GM21381 (cell line): ENCODE measurements around the gene CALML4.
A peak's percentile ranks its signal among the peaks of the same experiment; 100 is the strongest.
"Not testable (repeated sequence)": the region's sequence is repeated elsewhere in the genome, so short reads cannot be mapped to it uniquely, and the experiment has no call there.

Experiments
- ATAC-seq: cut with Tn5 transposase; IDR thresholded peaks from one replicate; pipeline ENCODE4 v1.9.1; 2021; ENCODE audit warnings: mild to moderate bottlenecking, moderate library complexity; ENCODE audit not compliant: unreplicated experiment

CALML4 gene

GRCh38 chr15:68204776-68205557, at the start of gene CALML4:
TSS of gene CALML4 (minus strand) at chr15:68205332. CDS start at chr15:68205247, 85 bp downstream.
- no peak for ATAC-seq

- ATAC-seq: no peak
These were observed 47.9 kb upstream of the CALML4 start for GRCh38 chr15:68252925-68253534.

- no peak for ATAC-seq
These were observed 44.1 kb upstream of the CALML4 start for GRCh38 chr15:68249058-68249713.

GRCh38 chr15:68244235-68244634, 39.1 kb upstream of the CALML4 start:
- no peak for ATAC-seq

GRCh38 chr15:68241088-68241935, 36.2 kb upstream of the CALML4 start:
- ATAC-seq: no peak

DNA sequence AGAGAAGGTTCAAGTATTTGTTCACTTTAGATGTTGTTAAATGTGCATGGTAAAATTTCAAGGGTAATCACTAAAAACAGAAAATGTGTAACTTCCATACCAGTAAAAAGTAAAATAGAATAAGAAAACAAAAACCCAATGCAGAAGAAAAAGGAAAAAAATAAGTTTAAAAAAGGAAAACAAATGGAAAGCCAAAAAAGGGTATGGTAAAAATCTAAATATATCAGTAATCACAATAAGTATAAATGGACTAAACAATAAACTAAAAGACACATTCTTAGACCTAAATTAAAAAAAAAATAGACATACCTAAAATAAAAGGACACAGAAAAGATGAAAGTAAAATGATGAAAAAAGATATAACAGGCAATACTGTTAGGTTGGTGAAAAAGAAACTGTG, 33.9 kb upstream of the CALML4 start:
- no peak for ATAC-seq

DNA sequence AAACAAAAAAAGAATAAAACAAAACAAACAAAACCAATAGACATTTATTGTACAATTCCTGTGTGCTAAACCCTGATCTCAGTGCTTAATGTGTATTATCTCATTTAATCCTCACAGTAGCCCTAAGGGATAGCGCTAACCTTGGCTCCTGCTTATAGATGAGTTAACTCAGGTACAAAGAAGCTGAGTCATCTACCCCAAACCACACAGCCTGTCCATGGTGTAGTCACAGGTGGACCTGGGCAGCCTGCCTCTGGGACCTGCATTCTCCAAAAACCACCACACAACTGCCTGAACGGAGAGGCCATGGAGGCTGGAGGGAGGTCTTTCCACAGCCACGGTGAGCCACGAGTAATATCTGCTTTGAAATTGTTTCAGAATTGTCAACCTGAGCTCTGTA, 29.9 kb upstream of the CALML4 start:
- no peak for ATAC-seq

DNA sequence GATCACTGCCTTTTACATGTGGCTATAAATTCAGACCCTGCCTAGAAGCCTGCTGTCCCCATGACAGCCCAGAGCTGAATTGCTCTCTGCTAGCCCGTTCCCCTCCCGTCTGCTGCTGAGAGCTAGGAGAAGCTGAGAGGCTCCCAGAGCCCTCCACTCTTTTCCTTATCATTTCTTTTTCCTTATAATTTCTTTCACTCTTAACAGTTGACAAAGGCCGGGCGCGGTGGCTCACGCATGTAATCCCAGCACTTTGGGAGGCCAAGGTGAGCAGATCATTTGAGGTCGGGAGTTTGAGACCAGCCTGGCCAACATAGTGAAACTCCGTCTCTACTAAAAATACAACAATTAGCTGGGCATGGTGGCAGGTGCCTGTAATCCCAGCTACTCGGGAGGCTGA, 29.4 kb upstream of the CALML4 start:
- ATAC-seq: not testable (repeated sequence)

- no peak for ATAC-seq
These were observed 28.9 kb upstream of the CALML4 start for GRCh38 chr15:68234060-68234459.

- ATAC-seq: no peak
These were observed 27.8 kb upstream of the CALML4 start for GRCh38 chr15:68232937-68233336.

DNA sequence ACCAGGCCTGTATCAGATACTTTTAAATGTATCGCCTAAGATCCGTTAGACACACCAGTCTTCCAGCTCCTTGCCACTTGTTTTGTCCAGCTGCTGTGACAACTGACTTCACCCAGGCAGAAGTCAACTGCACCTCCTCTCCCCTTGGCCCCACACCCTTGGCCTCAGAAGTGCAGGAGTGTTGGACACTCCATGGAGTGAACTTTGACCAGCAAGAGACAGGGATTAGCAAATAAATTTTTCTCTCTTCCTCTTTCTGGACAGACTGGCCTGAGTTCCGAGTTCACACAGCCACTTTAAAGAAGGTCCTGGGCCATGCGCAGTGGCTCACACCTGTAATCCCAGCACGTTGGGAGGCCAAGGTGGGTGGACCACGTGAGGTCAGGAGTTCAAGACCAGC, 27.3 kb upstream of the CALML4 start:
- no peak for ATAC-seq

- ATAC-seq: no peak
These were observed 26.1 kb upstream of the CALML4 start for GRCh38 chr15:68231102-68231818.

GRCh38 chr15:68230157-68231100, 25.3 kb upstream of the CALML4 start:
- ATAC-seq: no peak

DNA sequence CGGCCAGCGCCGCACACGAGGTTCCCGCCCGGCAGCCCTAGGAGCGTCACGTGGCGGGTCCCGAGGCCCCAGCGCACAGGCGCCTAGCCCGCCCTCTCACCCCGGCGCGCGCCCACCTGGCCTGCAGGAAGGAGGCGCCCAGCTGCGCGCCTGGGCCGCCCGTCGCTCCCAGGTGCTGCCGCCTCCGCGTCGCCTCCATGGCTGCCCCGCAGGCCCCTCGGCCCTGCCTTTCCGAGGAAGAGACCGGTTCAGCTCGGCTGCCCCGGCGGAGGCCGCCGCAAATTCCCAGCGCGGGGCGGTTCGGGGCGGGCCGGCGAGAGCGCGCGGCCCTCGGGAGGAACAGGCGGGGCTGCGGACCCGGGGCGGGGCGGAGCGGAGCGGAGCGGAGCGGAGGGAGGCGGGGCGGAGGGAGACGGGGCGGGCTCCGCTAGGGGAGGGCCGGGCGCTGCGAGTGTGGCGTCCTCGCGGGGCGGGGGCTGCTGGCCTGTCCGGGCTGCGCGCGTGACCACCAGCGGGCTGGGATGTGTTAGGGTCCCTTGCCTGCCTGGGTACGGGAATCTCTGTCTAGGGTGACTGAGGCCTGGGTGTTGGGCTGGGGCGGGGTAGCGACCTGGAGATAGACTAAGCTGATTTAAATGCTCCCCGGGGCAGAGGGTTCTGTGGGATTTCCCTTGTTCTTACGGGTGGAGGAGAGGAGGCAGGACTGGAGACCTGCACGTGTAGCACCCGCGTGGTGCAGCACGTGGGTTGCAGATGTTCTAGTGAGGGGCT, 24.4 kb upstream of the CALML4 start, which contains the start of gene CLN6:
TSS of gene CLN6 (minus strand) at position 343 of the 771 bp plus-strand sequence. CDS start at position 199, 144 bp downstream.
- peak; percentile 74 for ATAC-seq

GRCh38 chr15:68228971-68229385, 23.8 kb upstream of the CALML4 start:
- ATAC-seq: peak; percentile 5

DNA sequence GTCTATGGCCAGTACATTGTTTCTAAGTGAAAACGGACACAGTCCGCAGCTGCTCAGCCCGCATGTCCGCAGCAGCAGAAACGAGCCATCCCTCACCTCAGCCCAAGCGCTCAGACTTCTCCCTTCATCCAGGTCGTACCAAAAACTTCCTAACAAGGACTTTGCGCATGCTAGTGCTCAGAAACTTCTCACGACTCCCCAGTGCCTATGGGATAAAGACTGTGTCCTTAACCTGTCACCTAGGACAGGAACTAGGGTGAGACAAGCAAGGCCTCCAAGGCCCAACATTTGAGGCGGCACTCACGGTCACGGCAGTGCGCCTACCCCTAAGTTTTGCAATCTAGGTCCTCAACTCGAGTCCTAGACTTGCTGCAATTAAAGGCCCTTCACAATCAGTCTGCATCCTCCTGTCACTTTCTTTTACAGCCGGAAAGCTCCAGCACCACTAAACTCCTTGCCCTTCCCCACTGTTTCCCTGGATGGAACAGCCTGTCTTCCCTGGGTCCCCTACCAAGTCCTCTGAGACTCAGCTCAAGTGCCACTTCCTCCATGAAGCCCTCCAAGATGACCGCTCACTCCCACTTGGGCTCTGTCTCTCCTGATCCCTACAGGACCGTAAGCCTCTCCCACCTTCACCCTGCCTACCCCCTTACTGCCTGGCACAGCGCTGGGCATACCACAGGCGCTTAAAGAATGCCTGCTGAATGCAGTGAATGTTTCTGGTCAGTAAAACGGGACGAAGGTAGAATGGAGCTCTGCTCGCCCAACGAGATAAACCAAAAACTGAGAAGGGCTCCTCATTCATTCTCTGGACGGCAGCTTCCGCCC, 23.2 kb upstream of the CALML4 start:
- ATAC-seq: no peak

DNA sequence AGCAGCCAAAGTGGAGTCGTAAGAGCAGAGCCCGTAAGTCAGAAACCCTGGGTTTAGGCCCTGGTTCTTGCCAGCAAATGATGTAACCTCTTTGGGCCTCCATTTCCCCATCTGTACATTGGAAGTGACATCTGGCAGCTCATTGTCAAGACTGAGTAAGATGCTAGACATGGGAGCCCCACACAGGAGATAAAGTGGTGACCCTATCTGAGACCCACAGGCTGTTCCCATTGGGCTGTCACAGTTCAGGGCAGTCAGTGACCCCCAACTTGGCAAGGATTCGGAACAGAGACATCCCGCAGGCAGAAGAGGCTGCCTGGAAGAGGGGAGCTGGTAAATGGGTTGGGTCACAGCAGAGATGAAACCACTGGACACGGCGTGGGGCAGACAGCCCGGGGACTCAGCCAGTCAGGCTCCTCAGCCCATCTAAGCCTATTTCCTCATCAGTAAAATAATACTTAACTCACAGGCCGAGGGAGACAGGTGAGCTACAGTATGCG, 22.6 kb upstream of the CALML4 start:
- ATAC-seq: no peak
